CMK (cell line): ENCODE data around the gene PHF19.
A peak's percentile ranks its signal among the peaks of the same experiment; 100 is the strongest.

Experiments used
- DNase-seq: peaks from one replicate; pipeline ENCODE4 v3.0.0-alpha.2; 2010; ENCODE audit warnings: low read depth

The PHF19 gene

GRCh38 chr9:120873512-120873911, 3.5 kb downstream of the PHF19 start:
- no peak for DNase-seq

DNA sequence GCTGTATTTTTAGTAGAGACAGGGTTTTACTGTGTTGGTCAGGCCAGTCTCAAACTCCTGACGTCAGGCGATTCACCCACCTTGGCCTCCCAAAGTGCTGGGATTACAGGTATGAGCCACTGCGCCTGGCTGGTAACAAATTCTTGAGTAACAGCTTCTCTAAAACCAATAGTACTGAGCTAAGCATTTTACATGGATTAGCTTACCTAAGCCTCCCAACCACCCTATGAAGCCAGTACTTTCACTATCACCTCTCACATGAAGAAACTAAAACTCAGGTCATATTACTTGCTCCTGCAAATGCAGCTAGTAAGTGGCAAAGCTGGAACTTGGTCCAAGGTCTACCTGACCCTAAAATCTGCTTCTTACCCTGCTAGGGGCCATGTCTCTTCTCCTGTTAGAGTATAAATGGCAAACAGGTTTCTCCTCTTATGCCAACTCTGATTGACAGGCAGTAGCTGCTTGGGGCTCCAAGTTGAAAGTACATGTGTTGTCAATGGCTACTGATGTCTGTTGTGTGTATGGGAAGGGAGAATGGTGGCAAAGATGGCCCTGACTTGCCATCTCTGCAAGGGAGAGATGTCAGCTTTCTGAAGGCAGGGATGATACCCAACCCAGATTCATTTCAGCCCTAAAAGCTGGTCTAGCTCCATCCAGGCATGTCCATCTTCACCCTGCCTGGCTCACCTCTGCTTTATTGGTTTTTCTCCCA, 4.0 kb downstream of the PHF19 start:
- DNase-seq, result no peak

DNA sequence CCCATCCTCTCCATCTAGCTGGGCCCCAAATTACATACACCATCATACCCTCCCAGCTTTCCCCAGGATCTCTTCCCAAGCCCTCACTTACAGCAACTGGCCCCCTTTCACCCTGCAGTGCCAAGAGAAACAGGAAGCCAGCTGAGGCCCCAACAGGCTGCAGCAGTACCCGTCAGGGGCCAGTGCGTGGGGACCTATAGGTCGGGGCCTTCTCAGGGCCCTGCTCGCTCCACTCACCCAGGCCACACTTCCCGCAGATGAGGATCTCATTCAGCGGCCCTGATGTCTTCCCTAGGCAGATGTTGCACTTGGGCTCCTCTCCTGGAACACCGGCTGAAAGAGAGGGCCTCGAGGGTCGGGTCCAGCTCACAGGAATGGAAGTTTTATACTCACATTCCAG, 6.8 kb downstream of the PHF19 start:
- no peak for DNase-seq

GRCh38 chr9:120869726-120870125, 7.3 kb downstream of the PHF19 start:
- DNase-seq, result no peak

DNA sequence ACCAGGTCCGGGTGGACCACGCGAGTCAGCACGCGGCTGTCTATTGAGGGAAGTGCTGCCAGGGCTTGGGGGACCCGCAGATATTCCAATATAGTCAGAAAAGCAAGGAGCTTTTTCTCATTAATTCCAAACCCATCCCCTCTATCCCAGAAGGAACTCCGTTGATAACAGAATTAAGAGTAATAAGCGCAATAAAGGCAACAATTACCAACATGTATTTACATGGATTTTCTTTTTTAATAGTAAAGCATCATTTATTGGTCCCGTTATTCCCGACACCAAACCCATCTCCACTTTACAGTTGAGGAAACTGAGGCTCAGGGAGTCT, 7.7 kb downstream of the PHF19 start:
- no peak for DNase-seq

GRCh38 chr9:120868676-120869359, 8.2 kb downstream of the PHF19 start:
- DNase-seq, result peak; percentile 90

DNA sequence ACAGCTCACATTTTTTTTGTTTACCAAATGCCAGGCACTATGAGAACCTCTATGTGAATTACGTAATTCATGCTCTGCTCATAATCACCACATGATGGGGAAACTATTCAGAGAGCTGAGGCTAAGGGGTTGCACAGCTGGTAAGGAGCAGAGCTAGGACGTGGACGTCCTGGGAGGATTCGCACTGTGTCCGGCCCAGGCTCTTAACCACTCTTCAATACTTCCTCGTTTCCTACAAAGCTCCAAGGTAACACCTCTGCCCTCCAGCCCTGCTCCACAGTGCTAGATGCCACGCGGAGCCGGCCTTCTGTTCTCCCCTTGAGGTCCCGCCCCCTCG, 8.7 kb downstream of the PHF19 start:
- no peak for DNase-seq

DNA sequence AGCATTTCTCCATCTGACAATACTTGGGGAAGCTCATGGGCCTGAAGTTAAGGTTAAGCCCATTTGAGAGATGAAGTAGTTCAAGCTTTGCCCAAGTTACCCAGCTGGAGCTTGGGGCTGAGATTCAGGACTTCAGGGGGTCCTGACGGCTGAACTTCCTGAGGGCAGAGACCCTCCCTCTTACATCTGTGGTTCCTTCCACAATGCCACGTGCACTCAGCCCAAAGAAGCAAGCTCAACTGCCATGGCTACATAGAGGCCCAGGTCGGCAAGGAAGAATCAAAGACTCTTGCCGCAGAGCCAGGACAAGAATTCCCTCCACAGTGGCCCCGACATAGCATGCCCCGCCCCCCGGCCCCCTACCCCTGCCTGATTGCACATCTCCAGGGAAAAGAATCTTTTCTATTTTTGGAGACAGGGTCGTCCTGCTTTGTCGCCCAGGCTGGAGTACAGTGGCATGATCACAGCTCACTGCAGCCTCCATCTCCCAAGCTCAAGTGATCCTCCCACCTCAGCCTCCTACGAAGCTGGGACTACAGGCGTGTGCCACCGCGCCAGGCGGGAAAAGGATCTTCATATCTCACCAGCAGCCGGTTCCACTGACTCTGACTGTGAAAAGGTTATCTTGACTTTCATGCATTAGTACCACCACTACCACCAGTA, 9.2 kb downstream of the PHF19 start:
- DNase-seq, result no peak

- no peak for DNase-seq
Observed at GRCh38 chr9:120866651-120867050, 10.3 kb downstream of the PHF19 start.

GRCh38 chr9:120865809-120866208, 11.2 kb downstream of the PHF19 start:
- DNase-seq, result no peak

- no peak for DNase-seq
Observed at GRCh38 chr9:120865176-120865575, 11.8 kb downstream of the PHF19 start.

DNA sequence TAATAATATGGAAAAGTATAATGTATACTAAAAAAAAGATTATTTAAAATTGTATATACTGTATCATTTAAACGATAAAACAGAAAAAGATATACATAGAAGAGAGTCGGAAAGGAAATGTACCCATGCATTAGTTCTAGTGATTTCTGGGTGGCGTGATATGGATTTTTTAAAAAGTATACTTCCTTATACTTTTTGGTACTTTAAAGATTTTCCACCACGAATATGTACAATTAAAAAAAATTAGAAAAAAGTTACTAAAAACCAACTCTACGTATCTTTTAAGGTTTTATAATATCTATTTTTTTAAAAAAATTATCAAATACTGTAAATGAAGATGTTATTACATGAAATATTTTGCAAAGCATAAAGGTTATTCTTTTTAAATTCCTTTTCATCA, 12.3 kb downstream of the PHF19 start:
- no peak for DNase-seq

DNA sequence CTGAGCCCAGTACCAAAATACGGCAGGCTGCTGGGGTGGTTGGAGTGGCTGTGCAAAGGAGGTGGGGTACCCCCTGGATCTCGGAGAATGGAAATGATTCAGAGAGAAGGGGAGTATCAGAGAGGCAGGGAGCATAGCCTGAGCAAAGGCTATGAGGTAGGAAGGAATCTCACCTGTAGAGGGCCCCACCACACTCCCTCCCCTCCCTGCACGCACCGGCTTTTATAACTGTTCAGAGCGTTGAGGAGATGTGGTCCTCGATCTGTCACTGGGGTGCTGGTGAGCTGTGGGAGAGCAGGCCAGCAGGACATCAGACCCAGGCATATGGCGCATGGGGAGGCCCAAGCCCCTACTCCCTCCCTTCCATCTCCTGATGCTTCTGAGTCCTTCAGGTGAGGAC, 13.2 kb downstream of the PHF19 start:
- no peak for DNase-seq

DNA sequence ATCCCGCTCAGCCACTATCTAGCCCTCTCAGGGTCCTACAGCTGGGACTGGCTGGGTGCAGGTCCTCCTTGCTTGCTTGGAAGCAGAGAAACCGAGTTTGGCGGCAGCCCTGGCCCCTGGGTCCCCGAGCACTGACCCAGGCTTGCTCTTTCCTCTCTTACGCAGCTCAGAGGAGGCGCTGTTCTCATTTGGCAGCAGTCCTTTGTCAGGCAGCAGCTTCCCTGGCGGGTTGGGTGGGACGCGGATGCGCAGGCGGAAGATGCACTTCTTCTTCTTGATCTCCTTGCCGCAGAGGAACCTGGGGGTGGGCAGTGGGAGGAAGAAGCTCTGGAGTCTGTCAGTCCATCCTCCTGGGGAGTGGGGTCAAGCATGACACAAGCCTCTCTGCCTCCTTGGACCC, 14.5 kb downstream of the PHF19 start:
- DNase-seq, result no peak

DNA sequence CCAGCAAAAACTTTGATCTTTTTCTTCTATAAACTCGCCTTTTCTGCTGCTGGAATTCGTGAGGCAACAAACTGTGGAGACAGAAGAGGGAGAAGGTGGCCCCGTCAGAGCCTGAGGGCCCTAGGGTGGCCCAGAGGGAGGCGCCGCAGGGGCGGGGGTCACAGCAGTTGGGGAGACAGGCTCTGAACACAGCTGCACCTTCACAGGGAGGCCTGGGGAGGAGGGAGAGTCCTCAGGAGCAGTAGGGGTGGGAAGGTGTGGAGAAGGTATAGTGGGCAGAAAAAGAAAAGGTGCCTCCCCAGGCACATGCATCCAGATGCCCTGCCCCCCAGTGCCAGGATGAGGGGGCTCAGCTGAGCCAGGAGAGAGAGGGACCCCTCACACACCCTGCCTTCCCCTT, 15.1 kb downstream of the PHF19 start:
- no peak for DNase-seq

- no peak for DNase-seq
Observed at GRCh38 chr9:120860083-120860482, 16.9 kb downstream of the PHF19 start.

GRCh38 chr9:120859361-120859760, 17.6 kb downstream of the PHF19 start:
- no peak for DNase-seq

GRCh38 chr9:120857902-120858301, 19.1 kb downstream of the PHF19 start:
- DNase-seq, result no peak

- no peak for DNase-seq
Observed at GRCh38 chr9:120857481-120857880, 19.5 kb downstream of the PHF19 start.

GRCh38 chr9:120856700-120857099, 20.3 kb downstream of the PHF19 start:
- no peak for DNase-seq

DNA sequence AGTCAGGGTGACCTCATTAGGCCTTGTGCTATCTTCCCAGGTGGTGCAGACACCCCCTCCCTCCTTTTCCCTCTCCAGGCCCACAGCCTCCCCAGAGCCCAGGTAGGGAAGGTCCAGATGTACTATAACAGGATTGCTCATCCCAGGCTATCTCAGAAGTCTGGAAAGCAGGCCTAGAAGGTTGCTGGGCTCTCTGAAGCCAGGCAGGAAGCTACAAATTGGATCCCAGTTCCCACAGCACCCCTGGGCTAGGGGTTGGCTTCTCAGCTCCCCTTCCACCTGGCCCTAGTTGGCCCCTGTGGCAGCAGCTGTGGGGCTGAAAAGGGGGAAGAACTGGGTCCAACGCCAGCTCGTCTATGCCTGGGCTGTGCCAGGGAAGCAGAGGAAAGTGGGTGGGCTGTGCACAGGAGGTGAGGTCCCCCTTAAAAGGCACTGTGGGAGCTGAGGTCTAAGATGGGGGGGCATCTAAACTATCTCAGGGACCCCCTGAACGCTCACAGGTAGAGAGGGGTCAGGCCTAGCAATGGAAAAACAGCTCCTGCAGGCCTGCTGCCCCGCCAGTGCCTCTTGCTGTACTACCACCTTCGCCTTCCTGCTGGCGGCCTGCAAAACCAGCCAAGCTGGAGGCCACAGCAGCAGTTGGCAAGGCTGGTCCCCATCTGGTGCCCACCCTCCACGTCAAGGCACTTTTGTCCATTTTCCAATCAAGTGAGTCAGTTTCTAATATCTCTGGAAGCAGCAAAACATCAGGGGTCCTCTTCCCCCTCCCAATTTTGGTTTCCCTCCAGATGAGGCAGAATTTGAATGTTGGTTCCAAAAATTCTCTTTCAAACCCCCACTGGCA, 20.9 kb downstream of the PHF19 start:
- DNase-seq, result no peak

DNA sequence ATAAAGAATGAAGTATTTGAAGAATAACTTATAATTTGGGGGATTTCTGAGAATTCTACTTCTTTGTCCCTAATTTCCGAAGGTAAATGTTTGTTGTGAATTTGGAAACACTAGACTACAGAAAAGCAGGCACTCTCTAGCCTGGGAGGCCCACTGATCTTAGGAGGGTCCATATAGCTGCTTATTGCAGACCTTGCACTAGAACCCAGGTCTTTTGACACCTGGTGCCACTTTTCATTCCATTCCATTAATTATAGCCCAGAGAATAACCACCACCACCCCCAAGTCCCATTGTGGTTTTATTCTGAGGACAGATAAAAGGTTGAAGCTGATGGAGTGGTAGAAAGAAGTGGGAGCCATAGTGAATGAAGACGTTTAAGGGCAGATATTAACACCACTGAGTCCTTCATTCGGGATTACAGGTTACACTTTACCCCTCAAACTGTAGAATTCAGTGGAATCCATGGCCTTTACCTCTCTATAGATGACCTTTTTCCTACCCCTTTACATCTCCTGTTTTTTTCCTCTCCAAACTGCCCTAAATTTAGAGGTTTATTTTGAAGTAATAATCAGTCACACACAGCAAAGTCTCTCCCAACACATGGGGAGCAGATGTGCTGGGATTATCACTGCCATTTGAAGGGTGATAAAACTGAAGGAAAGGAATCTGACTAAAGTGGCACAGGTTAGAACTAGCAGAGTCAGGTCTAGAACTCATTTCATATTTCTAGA, 22.2 kb downstream of the PHF19 start:
- DNase-seq, result no peak
